A673 (cell line): ENCODE results near the gene ST3GAL4.

Source experiments
- CTCF ChIP-seq: fragments of 300-800, 200-600 bp; sonication (generic); conservative IDR thresholded peaks from 2 replicates; pipeline ENCODE4 v1.5.1; 2017; ENCODE audit warnings: low read depth, mild to moderate bottlenecking, antibody characterized with exemption, low read length, moderate library complexity, mixed read lengths
- EZH2 ChIP-seq: fragments of 200-600 bp; sonication (generic); IDR thresholded peaks from 2 replicates; pipeline ENCODE4 v1.6.1; 2017; ENCODE audit warnings: borderline replicate concordance, low read depth, mild to moderate bottlenecking, mixed read lengths, antibody characterized with exemption, low read length; ENCODE audit not compliant: poor library complexity, severe bottlenecking

GRCh38 chr11:126417091-126417862 lies 61.8 kb downstream of the ST3GAL4 start:
- TF ChIP-seq CTCF (no peak), EZH2 (no peak)
